Measurements from ENCODE around the gene UBR1. TPM values are rescaled to one million over a fixed set of nuclear protein-coding genes. Genes with fewer than 3 reads are reported as not detected.

UBR1 gene
- total and polyA plus RNA-seq, 2 experiments from 2014 or later, result 17.2 to 19.6 TPM

DNA sequence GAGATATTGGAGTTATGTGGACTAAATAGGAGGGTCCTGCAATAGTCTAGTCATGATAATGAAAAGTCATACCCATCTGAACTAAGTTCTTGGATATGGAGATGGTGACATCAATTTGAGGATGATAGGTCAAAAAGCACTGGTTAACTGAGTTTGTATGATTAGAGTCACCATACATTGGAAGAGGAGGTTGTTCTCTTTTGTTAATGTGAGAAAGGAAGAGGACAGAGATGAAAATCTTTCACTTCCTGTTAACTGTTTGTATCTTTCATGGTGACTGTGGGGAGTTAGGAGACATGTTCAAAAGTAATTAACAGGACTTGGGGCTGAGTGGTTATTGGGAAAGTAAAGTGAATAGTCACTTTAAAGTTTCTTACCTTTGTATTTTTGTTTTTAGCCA lies 38.7 kb upstream of the UBR1 start (continued):
- TF ChIP-seq, protein P1, sequence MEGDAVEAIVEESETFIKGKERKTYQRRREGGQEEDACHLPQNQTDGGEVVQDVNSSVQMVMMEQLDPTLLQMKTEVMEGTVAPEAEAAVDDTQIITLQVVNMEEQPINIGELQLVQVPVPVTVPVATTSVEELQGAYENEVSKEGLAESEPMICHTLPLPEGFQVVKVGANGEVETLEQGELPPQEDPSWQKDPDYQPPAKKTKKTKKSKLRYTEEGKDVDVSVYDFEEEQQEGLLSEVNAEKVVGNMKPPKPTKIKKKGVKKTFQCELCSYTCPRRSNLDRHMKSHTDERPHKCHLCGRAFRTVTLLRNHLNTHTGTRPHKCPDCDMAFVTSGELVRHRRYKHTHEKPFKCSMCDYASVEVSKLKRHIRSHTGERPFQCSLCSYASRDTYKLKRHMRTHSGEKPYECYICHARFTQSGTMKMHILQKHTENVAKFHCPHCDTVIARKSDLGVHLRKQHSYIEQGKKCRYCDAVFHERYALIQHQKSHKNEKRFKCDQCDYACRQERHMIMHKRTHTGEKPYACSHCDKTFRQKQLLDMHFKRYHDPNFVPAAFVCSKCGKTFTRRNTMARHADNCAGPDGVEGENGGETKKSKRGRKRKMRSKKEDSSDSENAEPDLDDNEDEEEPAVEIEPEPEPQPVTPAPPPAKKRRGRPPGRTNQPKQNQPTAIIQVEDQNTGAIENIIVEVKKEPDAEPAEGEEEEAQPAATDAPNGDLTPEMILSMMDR (conservative IDR thresholded peaks at IDR 0.05; ENCODE audit: low read depth in 2 of 2), result no peak
- no peak for TF ChIP-seq NANOG (IDR thresholded peaks at IDR 0.05; ENCODE audit: borderline replicate concordance)
- TF ChIP-seq, protein P2, sequence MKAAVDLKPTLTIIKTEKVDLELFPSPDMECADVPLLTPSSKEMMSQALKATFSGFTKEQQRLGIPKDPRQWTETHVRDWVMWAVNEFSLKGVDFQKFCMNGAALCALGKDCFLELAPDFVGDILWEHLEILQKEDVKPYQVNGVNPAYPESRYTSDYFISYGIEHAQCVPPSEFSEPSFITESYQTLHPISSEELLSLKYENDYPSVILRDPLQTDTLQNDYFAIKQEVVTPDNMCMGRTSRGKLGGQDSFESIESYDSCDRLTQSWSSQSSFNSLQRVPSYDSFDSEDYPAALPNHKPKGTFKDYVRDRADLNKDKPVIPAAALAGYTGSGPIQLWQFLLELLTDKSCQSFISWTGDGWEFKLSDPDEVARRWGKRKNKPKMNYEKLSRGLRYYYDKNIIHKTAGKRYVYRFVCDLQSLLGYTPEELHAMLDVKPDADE (IDR thresholded peaks at IDR 0.05), result no peak

DNA sequence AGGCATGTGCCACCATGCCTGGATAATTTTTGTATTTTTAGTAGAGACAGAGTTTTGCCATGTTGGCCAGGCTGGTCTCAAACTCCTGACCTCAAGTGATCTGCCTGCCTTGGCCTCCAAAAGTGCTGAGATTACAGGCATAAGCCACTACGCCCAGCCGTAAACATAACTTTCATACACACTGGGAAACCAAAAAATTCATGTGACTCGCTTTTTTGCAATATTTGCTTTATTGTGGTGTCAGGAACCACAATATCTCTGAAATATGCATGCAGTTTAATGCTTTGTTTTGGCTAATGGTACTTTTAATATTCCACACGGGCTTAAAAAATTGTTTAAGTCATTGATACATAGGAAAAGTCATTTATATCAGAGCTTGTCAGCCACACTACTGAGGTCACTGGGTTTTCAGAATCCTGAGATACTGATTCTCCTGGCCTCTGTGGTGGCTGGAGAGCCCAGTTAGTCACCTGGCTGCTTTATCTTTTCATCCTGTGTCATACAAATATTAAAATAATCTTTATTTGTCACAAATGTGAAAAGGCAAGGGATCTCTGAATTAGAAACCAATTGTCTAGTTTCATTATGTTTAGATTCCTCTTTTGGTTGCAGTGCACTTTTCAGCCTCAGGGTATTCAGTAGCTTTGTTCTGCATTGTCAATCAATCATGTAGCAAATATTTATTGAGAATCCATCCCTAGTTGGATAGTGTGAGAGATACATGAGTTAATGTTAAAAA lies 37.5 kb upstream of the UBR1 start:
- Histone ChIP-seq H3F3A (replicated peaks; ENCODE audit: low read depth) (no peaks in the 10 kb centered on the region), H3K36me3 (ENCODE audit: insufficient read depth) (no peaks in the 10 kb centered on the region), H3K79me2 (replicated peaks; ENCODE audit: insufficient read depth) (no peaks in the 10 kb centered on the region), H3K4me3 (no peak overlapping the region), H3K27me3 (ENCODE audit: insufficient read depth) (no peaks in the 10 kb centered on the region), H4K20me1 (replicated peaks; ENCODE audit: insufficient read depth) (no peaks in the 10 kb centered on the region), H2AFZ (no peak overlapping the region), H3K9me2 (ENCODE audit: insufficient read depth) (no peaks in the 10 kb centered on the region; the same call in 1 of the 2 replicates), H3K27ac (ENCODE audit: low read depth) (no peak overlapping the region), H3K4me2 (no peak overlapping the region), H3K4me1 (ENCODE audit: insufficient read depth) (no peaks in the 10 kb centered on the region)
- no peak overlapping the region for H3K4me3 Mint-ChIP-seq
- no peaks in the 10 kb centered on the region for H3K27me3 Mint-ChIP-seq (ENCODE audit: insufficient read depth, low read depth, poor library complexity)
- ATAC-seq, result no peak
- peaks cover 2% of the 10 kb centered on the region; the same call in 1 of the 3 replicates for H3K4me1 Mint-ChIP-seq
- no peak overlapping the region for H3K27ac Mint-ChIP-seq
- DNase-seq (ENCODE audit: low spot score), result no peak
- peaks cover 4% of the 10 kb centered on the region; the same call in 1 of the 3 replicates for H3K36me3 Mint-ChIP-seq (ENCODE audit: low read depth)
- TF ChIP-seq, protein P3, sequence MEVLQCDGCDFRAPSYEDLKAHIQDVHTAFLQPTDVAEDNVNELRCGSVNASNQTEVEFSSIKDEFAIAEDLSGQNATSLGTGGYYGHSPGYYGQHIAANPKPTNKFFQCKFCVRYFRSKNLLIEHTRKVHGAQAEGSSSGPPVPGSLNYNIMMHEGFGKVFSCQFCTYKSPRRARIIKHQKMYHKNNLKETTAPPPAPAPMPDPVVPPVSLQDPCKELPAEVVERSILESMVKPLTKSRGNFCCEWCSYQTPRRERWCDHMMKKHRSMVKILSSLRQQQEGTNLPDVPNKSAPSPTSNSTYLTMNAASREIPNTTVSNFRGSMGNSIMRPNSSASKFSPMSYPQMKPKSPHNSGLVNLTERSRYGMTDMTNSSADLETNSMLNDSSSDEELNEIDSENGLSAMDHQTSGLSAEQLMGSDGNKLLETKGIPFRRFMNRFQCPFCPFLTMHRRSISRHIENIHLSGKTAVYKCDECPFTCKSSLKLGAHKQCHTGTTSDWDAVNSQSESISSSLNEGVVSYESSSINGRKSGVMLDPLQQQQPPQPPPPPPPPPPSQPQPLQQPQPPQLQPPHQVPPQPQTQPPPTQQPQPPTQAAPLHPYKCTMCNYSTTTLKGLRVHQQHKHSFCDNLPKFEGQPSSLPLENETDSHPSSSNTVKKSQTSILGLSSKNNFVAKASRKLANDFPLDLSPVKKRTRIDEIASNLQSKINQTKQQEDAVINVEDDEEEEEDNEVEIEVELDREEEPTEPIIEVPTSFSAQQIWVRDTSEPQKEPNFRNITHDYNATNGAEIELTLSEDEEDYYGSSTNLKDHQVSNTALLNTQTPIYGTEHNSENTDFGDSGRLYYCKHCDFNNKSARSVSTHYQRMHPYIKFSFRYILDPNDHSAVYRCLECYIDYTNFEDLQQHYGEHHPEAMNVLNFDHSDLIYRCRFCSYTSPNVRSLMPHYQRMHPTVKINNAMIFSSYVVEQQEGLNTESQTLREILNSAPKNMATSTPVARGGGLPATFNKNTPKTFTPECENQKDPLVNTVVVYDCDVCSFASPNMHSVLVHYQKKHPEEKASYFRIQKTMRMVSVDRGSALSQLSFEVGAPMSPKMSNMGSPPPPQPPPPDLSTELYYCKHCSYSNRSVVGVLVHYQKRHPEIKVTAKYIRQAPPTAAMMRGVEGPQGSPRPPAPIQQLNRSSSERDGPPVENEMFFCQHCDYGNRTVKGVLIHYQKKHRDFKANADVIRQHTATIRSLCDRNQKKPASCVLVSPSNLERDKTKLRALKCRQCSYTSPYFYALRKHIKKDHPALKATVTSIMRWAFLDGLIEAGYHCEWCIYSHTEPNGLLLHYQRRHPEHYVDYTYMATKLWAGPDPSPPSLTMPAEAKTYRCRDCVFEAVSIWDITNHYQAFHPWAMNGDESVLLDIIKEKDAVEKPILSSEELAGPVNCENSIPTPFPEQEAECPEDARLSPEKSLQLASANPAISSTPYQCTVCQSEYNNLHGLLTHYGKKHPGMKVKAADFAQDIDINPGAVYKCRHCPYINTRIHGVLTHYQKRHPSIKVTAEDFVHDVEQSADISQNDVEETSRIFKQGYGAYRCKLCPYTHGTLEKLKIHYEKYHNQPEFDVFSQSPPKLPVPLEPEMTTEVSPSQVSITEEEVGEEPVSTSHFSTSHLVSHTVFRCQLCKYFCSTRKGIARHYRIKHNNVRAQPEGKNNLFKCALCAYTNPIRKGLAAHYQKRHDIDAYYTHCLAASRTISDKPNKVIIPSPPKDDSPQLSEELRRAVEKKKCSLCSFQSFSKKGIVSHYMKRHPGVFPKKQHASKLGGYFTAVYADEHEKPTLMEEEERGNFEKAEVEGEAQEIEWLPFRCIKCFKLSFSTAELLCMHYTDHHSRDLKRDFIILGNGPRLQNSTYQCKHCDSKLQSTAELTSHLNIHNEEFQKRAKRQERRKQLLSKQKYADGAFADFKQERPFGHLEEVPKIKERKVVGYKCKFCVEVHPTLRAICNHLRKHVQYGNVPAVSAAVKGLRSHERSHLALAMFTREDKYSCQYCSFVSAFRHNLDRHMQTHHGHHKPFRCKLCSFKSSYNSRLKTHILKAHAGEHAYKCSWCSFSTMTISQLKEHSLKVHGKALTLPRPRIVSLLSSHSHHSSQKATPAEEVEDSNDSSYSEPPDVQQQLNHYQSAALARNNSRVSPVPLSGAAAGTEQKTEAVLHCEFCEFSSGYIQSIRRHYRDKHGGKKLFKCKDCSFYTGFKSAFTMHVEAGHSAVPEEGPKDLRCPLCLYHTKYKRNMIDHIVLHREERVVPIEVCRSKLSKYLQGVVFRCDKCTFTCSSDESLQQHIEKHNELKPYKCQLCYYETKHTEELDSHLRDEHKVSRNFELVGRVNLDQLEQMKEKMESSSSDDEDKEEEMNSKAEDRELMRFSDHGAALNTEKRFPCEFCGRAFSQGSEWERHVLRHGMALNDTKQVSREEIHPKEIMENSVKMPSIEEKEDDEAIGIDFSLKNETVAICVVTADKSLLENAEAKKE (CRISPR knock-in tag; IDR thresholded peaks at IDR 0.05), result no peak
- TF ChIP-seq ZNF331 (CRISPR knock-in tag; IDR thresholded peaks at IDR 0.05; ENCODE audit: low read depth), result no peak
- no peak for TF ChIP-seq EZH2 (IDR thresholded peaks at IDR 0.05; ENCODE audit: low read depth, unreplicated experiment)
- TF ChIP-seq, protein P1 (conservative IDR thresholded peaks at IDR 0.05; ENCODE audit: low read depth in 2 of 2), result no peak
- no peak for TF ChIP-seq NANOG (IDR thresholded peaks at IDR 0.05; ENCODE audit: borderline replicate concordance)
- TF ChIP-seq ZNF114 (CRISPR knock-in tag; IDR thresholded peaks at IDR 0.05), result no peak
- no peaks in the 10 kb centered on the region for H3K9me3 Mint-ChIP-seq
